Mammary epithelial cell (primary cell): ENCODE data around the gene ST8SIA5.

Experiments
- CTCF ChIP-seq, 2 donors: IDR thresholded peaks in 1 of 2; conservative IDR thresholded peaks in 1 of 2; 2 replicates each; pipeline ENCODE4 v1.5.1; 2011 to 2012; ENCODE audit warnings: inconsistent platforms in 2 of 2, low read length in 2 of 2, mild to moderate bottlenecking in 2 of 2, control low read depth in 1 of 2, low read depth in 1 of 2; ENCODE audit not compliant: insufficient read depth in 1 of 2; ENCODE audit errors: extremely low read depth in 1 of 2
- EZH2 ChIP-seq: IDR thresholded peaks from 2 replicates; pipeline ENCODE4 v1.6.1; 2012; ENCODE audit warnings: low read length, inconsistent platforms, borderline replicate concordance

GRCh38 chr18:46656326-46657114 lies 100.3 kb downstream of the ST8SIA5 start:
- TF ChIP-seq CTCF (conservative IDR thresholded peaks at IDR 0.05 in 1 of 2, IDR thresholded peaks at IDR 0.05 in 1 of 2; ENCODE audit: extremely low read depth in 1 of 2, insufficient read depth in 1 of 2, low read depth in 1 of 2, low read length in 2 of 2) (no peak), EZH2 (no peak)
